HUDEP-2 (cell line): ENCODE data around the gene CAV2.

Experiments used
- DNase-seq, 76 experiments: peaks; one replicate each; lab custom pipeline; 2025; ENCODE audit not compliant: unreplicated experiment in 76 of 76; lab: John Stamatoyannopoulos, UW

Gene CAV2

GRCh38 chr7:116545411-116545993 is 46.0 kb downstream of the CAV2 start:
- DNase-seq = no peak

GRCh38 chr7:116546054-116546453 is 46.5 kb downstream of the CAV2 start:
- no peak for DNase-seq

GRCh38 chr7:116546916-116547315 is 47.4 kb downstream of the CAV2 start:
- DNase-seq = no peak

GRCh38 chr7:116547347-116547746 is 47.8 kb downstream of the CAV2 start:
- no peak for DNase-seq

- no peak for DNase-seq
Observed at GRCh38 chr7:116548506-116548905, 49.0 kb downstream of the CAV2 start.

- DNase-seq = no peak
Observed at GRCh38 chr7:116549370-116549769, 49.8 kb downstream of the CAV2 start.

- no peak for DNase-seq
Observed at GRCh38 chr7:116551692-116552091, 52.2 kb downstream of the CAV2 start.

GRCh38 chr7:116552602-116553001 is 53.1 kb downstream of the CAV2 start:
- DNase-seq = no peak

- no peak for DNase-seq
Observed at GRCh38 chr7:116553168-116553964, 53.8 kb downstream of the CAV2 start.

- DNase-seq = no peak
Observed at GRCh38 chr7:116554436-116554835, 54.9 kb downstream of the CAV2 start.

GRCh38 chr7:116554911-116555310 is 55.4 kb downstream of the CAV2 start:
- DNase-seq = no peak

- DNase-seq = no peak
Observed at GRCh38 chr7:116557066-116557585, 57.6 kb downstream of the CAV2 start.

GRCh38 chr7:116557901-116558300 is 58.4 kb downstream of the CAV2 start:
- no peak for DNase-seq
